Activated CD8-positive, alpha-beta memory T cell treated with anti-CD3 and anti-CD28 coated beads, Interleukin-2, amount 50 U/mL, for 24 hours (primary cell): ENCODE data around the gene LGR4.
"Not testable (repeated sequence)": the region's sequence is repeated elsewhere in the genome, so short reads cannot be mapped to it uniquely, and the experiment has no call there.

Experiments used
- DNase-seq: peaks from one replicate; pipeline ENCODE4 v3.0.0-alpha.2; 2020; ENCODE audit errors: extremely low read depth

Gene LGR4

DNA sequence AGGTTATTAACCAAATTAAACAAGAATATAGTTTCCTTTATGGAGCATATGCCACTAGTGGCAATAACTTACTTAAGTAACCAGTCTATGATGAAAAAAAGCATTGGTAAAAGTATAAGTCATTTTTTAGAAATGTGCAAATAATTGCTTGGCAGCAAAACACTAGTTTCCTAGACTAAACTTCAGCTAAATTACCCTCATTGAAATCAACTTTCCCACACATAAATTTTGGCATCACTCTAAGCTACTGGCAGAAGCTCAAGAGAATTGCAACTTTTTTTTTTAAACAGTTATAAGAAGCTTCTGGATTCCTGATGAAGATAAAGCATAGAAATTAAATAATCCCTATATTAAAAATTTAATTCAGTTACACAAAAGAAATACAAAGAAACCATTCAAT is 122.1 kb downstream of the LGR4 start:
- DNase-seq, result no peak

DNA sequence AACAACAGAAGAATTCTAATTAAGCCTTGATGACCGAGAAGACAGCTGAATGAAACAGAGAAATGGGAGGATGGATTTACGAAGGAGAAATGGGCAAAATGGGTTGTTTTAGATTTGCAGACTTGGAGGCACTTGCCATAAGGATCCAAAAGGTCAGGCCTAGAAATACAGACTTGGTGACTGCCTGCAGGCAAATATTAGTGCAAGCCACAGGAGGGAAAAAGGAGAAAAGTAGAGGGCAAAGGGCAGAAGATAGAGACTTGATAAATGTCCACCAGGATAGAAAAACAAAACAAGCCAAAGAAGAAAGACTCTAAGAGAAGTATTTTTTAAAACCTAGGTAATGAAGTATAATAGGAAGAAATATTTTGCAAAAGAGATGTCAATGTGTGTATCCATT is 122.7 kb downstream of the LGR4 start:
- DNase-seq, result no peak

DNA sequence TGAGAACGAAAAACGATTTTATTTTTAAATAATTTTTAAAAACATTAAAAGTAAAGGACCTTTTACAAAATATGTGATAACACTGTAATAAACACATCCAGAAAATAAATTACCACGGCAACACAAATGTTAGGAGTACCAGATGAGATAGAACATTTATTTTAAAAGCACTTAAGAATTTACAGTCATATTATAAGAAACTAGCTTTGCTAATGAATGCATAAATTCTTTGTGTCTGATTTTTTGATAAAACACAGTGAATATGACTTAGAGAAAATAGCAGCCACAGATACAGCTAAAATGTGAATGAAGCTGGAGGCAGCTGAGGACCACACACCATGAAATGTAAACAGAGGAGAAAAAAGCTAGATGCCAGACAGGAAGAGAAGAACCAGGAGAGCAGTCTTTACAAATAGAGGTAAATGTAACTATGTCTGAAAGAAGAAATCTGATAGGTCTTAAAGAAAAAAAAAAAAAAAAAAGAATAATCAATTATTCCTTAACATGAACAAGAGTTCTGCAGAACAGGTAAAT is 124.2 kb downstream of the LGR4 start:
- DNase-seq, result no peak

GRCh38 chr11:27347359-27348339 is 124.9 kb downstream of the LGR4 start:
- DNase-seq, result no peak

DNA sequence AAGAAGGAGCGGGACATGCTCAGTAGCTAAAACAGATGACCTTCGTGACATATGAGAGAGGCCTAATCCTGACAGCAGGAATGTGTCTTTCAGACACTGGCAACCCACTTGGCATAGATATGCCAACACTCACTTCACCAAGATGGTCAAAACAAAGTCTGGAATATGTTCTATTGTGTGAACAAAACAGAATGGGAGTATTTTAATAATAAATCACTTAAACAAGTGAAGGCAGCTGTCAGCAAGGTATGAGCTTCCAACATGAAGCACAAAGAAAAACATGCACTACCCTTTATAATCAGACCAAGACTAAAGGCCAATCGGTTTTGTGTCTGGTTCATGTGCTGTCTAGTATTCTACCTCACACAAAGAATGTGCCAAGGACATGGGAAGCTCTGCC is 132.6 kb downstream of the LGR4 start:
- DNase-seq, result no peak

- not testable (repeated sequence) for DNase-seq
Observed at GRCh38 chr11:27334764-27335163, 137.8 kb downstream of the LGR4 start.

GRCh38 chr11:27331981-27332380 is 140.6 kb downstream of the LGR4 start:
- DNase-seq, result no peak

GRCh38 chr11:27330633-27331270 is 141.8 kb downstream of the LGR4 start:
- no peak for DNase-seq

- DNase-seq, result no peak
Observed at GRCh38 chr11:27329867-27330632, 142.5 kb downstream of the LGR4 start.

DNA sequence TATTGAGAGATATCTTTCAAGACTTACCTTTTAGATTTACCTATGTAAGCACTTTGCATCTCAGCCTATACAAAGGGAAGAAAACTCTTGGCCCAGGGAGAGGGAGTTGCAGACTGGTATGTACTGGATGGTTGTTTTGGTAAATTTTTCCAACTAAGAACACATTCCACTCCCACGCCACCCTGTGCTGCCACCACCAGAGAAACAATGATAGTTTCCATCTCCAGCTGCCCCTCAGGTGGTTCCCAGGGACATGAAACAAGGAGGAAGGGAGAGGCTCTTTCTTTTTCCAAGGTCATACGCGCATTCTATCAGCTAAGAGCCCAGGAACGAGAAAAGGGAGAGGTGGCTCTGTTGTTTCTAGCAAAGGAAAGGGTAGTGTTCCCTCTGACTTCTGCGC is 144.0 kb downstream of the LGR4 start:
- no peak for DNase-seq

GRCh38 chr11:27327064-27327463 is 145.5 kb downstream of the LGR4 start:
- DNase-seq, result not testable (repeated sequence)

DNA sequence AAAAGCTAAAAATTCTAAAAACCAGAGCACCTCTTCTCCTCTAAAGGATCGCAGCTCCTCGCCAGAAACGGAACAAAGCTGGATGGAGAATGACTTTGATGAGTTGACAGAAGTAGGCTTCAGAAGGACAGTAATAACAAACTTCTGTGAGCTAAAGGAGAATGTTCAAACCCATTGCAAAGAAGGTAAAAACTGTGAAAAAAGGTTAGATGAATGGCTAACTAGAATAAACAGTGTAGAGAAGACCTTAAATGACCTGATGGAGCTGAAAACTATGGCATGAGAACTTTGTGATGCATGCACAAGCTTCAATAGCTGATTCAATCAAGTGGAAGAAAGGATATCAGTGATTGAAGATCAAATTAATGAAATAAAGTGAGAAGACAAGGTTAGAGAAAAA is 150.4 kb downstream of the LGR4 start:
- DNase-seq, result not testable (repeated sequence)

- not testable (repeated sequence) for DNase-seq
Observed at GRCh38 chr11:27321340-27321739, 151.2 kb downstream of the LGR4 start.

- DNase-seq, result no peak
Observed at GRCh38 chr11:27319072-27319471, 153.5 kb downstream of the LGR4 start.

GRCh38 chr11:27317751-27318150 is 154.8 kb downstream of the LGR4 start:
- no peak for DNase-seq
